ENCODE measurements around the gene CAV3. TPM values are rescaled to one million over a fixed set of nuclear protein-coding genes. Genes with fewer than 3 reads are reported as not detected.

The CAV3 gene
- total and polyA plus RNA-seq, 9 of the 15 experiments (the other 6 are each of a cell fraction or from before 2014, with no cell fraction given): not detected

DNA sequence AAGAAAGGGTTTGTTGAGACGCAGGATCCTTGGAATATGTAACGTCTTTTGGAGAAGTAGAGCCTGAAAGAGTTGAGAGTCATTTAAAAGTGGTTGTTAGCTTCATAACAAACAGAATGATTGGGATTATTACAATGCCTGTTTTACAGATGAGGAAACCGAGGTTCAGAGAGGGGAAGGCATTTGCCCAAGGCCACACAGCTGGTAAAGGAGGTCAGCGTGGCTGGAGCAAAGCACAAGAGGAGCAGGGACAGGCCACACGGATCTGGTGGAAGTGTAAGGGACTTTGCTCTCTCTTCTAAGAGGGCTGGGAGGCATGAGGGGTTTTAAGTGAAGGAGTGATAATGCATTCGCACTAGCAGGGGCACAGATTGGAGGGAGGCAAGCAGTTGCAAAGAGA lies 42.0 kb downstream of the CAV3 start:
- Histone ChIP-seq H3K27ac (ENCODE audit: extremely low read depth, low read depth, low read length) (no peak overlapping the region), H3K4me1 (replicated peaks in 1 of 2; ENCODE audit: control insufficient read depth in 2 of 2, insufficient read depth in 2 of 2, low read length in 2 of 2) (no peaks in the 10 kb centered on the region), H3K9ac (ENCODE audit: insufficient read depth in 1 of 2, low read depth in 2 of 2, low read length in 2 of 2) (no peak overlapping the region), H3K4me3 (no peak overlapping the region), H3K9me1 (ENCODE audit: control insufficient read depth, insufficient read depth, low read length) (no peaks in the 10 kb centered on the region), H3K9me3 (replicated peaks; ENCODE audit: control insufficient read depth, insufficient read depth, low read depth, low read length) (no peaks in the 10 kb centered on the region), H4K20me1 (replicated peaks; ENCODE audit: control insufficient read depth, insufficient read depth, low read length) (no peaks in the 10 kb centered on the region), H2AFZ (ENCODE audit: low read depth, low read length) (no peak overlapping the region), H3K4me2 (ENCODE audit: insufficient read depth, low read length) (no peak overlapping the region), H3K27me3 (ENCODE audit: control insufficient read depth in 2 of 2, insufficient read depth in 2 of 2, low read length in 2 of 2) (peaks cover 3 to 14% of the 10 kb centered on the region in 2 experiments; a peak in 4 of 5 replicates), H3K79me2 (ENCODE audit: control insufficient read depth, insufficient read depth, low read length) (no peaks in the 10 kb centered on the region), H3K36me3 (ENCODE audit: control insufficient read depth, insufficient read depth, low read length) (no peaks in the 10 kb centered on the region)
- no peak for TF ChIP-seq ZNF347 (CRISPR knock-in tag; IDR thresholded peaks at IDR 0.05; ENCODE audit: low read depth)
- TF ChIP-seq ASH1L (IDR thresholded peaks at IDR 0.05; ENCODE audit: borderline replicate concordance, low read depth, partially characterized antibody): no peak
- no peak for TF ChIP-seq RBM22 (IDR thresholded peaks at IDR 0.05; ENCODE audit: low read depth, low read length, poor library complexity, severe bottlenecking)
- TF ChIP-seq, protein P1, sequence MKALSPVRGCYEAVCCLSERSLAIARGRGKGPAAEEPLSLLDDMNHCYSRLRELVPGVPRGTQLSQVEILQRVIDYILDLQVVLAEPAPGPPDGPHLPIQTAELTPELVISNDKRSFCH (CRISPR knock-in tag; IDR thresholded peaks at IDR 0.05): no peak
- TF ChIP-seq, protein P1 (tag; IDR thresholded peaks at IDR 0.05): no peak
- no peak for TF ChIP-seq NELFE (IDR thresholded peaks at IDR 0.05; ENCODE audit: insufficient read depth, insufficient read length)
- no peak for TF ChIP-seq HCFC1 (IDR thresholded peaks at IDR 0.05; ENCODE audit: low read depth, low read length)
- FAIRE-seq (no peak), DNase-seq (ENCODE audit: extremely low read depth in 1 of 4, low spot score in 3 of 4) (no peak), ATAC-seq (no peak)
- BruUV-seq (replicated peaks): no TSS peak
- 1% methylated on average over 6 of the region's 6 CpGs for WGBS (ENCODE audit: insufficient coverage, low coverage, missing lambda C conversion rate)
- POLR2A ChIA-PET: interaction anchor here (0.6 kb wide), 1 partner anchor 29 kb away, joined by 3 read pairs; no protein-coding TSS in a partner anchor
- CTCF ChIA-PET (ENCODE audit: low intra/inter-chr PET ratio): no interaction called here
- intact Hi-C loops (cut with micrococcal nuclease) (no loop called here), in situ Hi-C loops (cut with MboI) (no loop called here)
